Lung (tissue), 12 donors: ENCODE results near the gene KDM5B. TPM values are rescaled to one million over a fixed set of nuclear protein-coding genes. Genes with fewer than 3 reads are reported as not detected.
"Not testable (repeated sequence)": the region's sequence is repeated elsewhere in the genome, so short reads cannot be mapped to it uniquely, and the experiment has no call there.

Experiments used
- ATAC-seq: fragments of 200-7000 bp; cut with Tn5 transposase; one replicate; pipeline ENCODE4 v1.9.1; 2020; ENCODE audit warnings: moderate number of reproducible peaks; ENCODE audit not compliant: insufficient read depth, low FRiP score
- DNase-seq, 3 donors: peaks; one replicate each; pipeline ENCODE4 v3.0.0-alpha.2; 2013 to 2017
- H3K27ac ChIP-seq, 2 donors: one replicate each; pipeline ENCODE4 v1.5.1; 2013; ENCODE audit warnings: mild to moderate bottlenecking in 2 of 2, moderate library complexity in 2 of 2, control low read depth in 1 of 2, inconsistent platforms in 1 of 2, low read depth in 1 of 2, low read length in 1 of 2
- H3K27me3 ChIP-seq, 3 donors: one replicate each; pipeline ENCODE4 v1.5.1; 2013; ENCODE audit warnings: low read length in 2 of 3; ENCODE audit not compliant: control insufficient read depth in 3 of 3, insufficient read depth in 3 of 3
- H3K36me3 ChIP-seq, 4 donors: one replicate each; pipeline ENCODE4 v1.5.1; 2013; ENCODE audit warnings: low read length in 4 of 4, mild to moderate bottlenecking in 1 of 4, moderate library complexity in 1 of 4; ENCODE audit not compliant: control insufficient read depth in 4 of 4, insufficient read depth in 4 of 4
- H3K4me1 ChIP-seq, 5 donors: one replicate each; pipeline ENCODE4 v1.5.1; 2013; ENCODE audit warnings: low read length in 5 of 5, mild to moderate bottlenecking in 2 of 5, moderate library complexity in 1 of 5; ENCODE audit not compliant: control insufficient read depth in 5 of 5, insufficient read depth in 5 of 5
- H3K4me3 ChIP-seq: one replicate; pipeline ENCODE4 v1.5.1; 2013; ENCODE audit warnings: mild to moderate bottlenecking, control low read depth, moderate library complexity
- H3K9ac ChIP-seq, 2 donors: one replicate each; pipeline ENCODE4 v1.5.1; 2013; ENCODE audit warnings: low read length in 2 of 2, control low read depth in 1 of 2; ENCODE audit not compliant: insufficient read depth in 1 of 2
- H3K9me3 ChIP-seq, 4 donors: one replicate each; pipeline ENCODE4 v1.5.1; 2013; ENCODE audit warnings: low read length in 3 of 4, mild to moderate bottlenecking in 1 of 4, moderate library complexity in 1 of 4; ENCODE audit not compliant: control insufficient read depth in 4 of 4, insufficient read depth in 3 of 4
- WGBS, 2 donors: extraction: QIAGEN DNeasy Blood & Tissue Kit; methylation state at CpG; one replicate each; pipeline ENCODE4 v1.1.7; 2013; 5-methylcytosine and 5-hydroxymethylcytosine counted together
- polyA plus RNA-seq, 2 donors: library from polyadenylated mRNA; stranded (reverse); fragments of 200-250 nt; gene quantifications; one replicate each; pipeline ENCODE4 v1.2.1, GENCODE V29; 2013
- total RNA-seq, 2 donors: library from RNA; depleted of rRNA in 1 of 2; stranded (reverse); fragments of >200 nt in 1 of 2; gene quantifications; one replicate each; pipeline ENCODE4 v1.2.1, GENCODE V29; 2014 to 2021
- TF ChIP-seq, protein P1 (sequence below): IDR thresholded peaks from 2 replicates; pipeline ENCODE4 v1.5.1; 2012; ENCODE audit warnings: mild to moderate bottlenecking; ENCODE audit errors: control extremely low read depth, extremely low read depth
- donor health status: control.
- donor health status: control.
- donor health status: Bipolar disorder and iron deficiency.
- donor health status: healthy.
- donor health status: DM: yes; HTN: yes; CAD: no.

The KDM5B gene
- total and polyA plus RNA-seq, 4 donors = 11.2 to 247 (median 31.6) TPM

- Histone ChIP-seq H3K9ac (no peak overlapping the region), H3K4me1 (no peaks in the 10 kb centered on the region), H3K4me3 (no peak overlapping the region), H3K36me3 (no peaks in the 10 kb centered on the region), H3K27me3 (no peaks in the 10 kb centered on the region), H3K27ac (no peak overlapping the region), H3K9me3 (no peaks in the 10 kb centered on the region)
- ATAC-seq (no peak), DNase-seq (no peak)
- 80 to 84% methylated on average over 10 of the region's 10 CpGs for WGBS, 2 donors
- TF ChIP-seq, protein P1, sequence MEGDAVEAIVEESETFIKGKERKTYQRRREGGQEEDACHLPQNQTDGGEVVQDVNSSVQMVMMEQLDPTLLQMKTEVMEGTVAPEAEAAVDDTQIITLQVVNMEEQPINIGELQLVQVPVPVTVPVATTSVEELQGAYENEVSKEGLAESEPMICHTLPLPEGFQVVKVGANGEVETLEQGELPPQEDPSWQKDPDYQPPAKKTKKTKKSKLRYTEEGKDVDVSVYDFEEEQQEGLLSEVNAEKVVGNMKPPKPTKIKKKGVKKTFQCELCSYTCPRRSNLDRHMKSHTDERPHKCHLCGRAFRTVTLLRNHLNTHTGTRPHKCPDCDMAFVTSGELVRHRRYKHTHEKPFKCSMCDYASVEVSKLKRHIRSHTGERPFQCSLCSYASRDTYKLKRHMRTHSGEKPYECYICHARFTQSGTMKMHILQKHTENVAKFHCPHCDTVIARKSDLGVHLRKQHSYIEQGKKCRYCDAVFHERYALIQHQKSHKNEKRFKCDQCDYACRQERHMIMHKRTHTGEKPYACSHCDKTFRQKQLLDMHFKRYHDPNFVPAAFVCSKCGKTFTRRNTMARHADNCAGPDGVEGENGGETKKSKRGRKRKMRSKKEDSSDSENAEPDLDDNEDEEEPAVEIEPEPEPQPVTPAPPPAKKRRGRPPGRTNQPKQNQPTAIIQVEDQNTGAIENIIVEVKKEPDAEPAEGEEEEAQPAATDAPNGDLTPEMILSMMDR = no peak
These were observed 26.7 kb upstream of the KDM5B start for GRCh38 chr1:202834771-202835547.

- no peak overlapping the region for H3K9ac ChIP-seq
- TF ChIP-seq, protein P1 = no peak
- no peaks in the 10 kb centered on the region for H3K27me3 ChIP-seq
- H3K9me3 ChIP-seq = no peaks in the 10 kb centered on the region
- no peak overlapping the region for H3K4me3 ChIP-seq
- H3K36me3 ChIP-seq = no peaks in the 10 kb centered on the region
- DNase-seq = no peak
- H3K27ac ChIP-seq = no peak overlapping the region
- 60 to 74% methylated on average over 3 of the region's 3 CpGs for WGBS, 2 donors
- ATAC-seq = no peak
- H3K4me1 ChIP-seq = no peaks in the 10 kb centered on the region
These were observed 23.7 kb upstream of the KDM5B start for GRCh38 chr1:202831906-202832305.

DNA sequence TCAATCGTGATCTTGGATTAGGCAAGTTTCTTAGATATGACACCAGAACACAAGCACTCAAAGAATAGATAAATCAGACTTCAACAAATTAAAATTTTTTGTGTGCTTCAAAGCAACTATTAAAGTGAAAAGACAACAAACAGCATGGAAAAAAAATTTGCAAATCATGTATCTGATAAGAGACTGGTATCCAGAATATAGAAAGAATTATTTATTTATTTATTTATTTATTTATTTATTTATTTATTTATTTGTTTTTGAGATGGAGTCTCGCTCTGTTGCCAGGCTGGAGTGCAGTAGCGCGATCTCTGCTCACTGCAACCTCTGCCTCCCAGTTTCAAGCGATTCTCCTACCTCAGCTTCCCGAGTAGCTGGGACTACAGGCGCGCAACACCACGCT is 21.0 kb upstream of the KDM5B start:
- not testable (repeated sequence) for H3K4me1 ChIP-seq, H3K4me3 ChIP-seq, H3K36me3 ChIP-seq, H3K27me3 ChIP-seq, H3K9ac ChIP-seq, ATAC-seq, H3K9me3 ChIP-seq, H3K27ac ChIP-seq, DNase-seq
- 95 to 96% methylated on average over 9 of the region's 9 CpGs for WGBS, 2 donors

DNA sequence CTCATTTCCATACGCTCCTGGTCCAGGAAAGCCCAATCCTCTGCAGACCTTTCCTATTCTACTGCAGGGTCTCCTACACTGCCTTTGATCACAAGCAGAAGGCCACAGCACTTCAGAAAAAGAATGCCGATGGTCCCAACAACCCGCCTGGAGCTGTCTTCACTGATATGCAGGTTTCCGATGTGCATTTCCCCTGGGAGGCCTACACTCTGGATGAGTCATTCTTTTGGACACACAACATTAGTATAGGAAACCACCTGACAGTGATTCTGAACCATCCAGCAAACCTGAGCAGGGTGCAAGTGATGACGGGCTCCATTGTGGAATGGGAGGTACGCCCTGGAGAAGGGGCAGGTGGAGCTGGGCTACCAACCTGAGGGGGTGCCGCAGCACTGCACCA is 17.5 kb upstream of the KDM5B start:
- H3K4me1 ChIP-seq = no peaks in the 10 kb centered on the region
- no peak for DNase-seq
- WGBS, 2 donors = 93 to 95% methylated on average over 7 of the region's 7 CpGs
- H3K9ac ChIP-seq = no peak overlapping the region
- no peak overlapping the region for H3K4me3 ChIP-seq
- no peak for ATAC-seq
- TF ChIP-seq, protein P1 = no peak
- H3K36me3 ChIP-seq = no peaks in the 10 kb centered on the region
- no peak overlapping the region for H3K27ac ChIP-seq
- no peaks in the 10 kb centered on the region for H3K9me3 ChIP-seq
- H3K27me3 ChIP-seq = peaks cover 0 to 4% (median 0%) of the 10 kb centered on the region in 3 donors
